Hepatocyte (in vitro differentiated cells): ENCODE measurements around the gene TSPAN9. TPM values are rescaled to one million over a fixed set of nuclear protein-coding genes. Genes with fewer than 3 reads are reported as not detected.

Experiments used
- DNase-seq: peaks from one replicate; pipeline ENCODE4 v3.0.0-alpha.2; 2016; ENCODE audit warnings: low spot score
- H2AFZ ChIP-seq: fragments of 200-600 bp; sonication (generic); 2 replicates; pipeline ENCODE4 v1.6.0; 2016; ENCODE audit warnings: antibody characterized with exemption, mild to moderate bottlenecking
- H3K27ac ChIP-seq: fragments of 200-600 bp; sonication (generic); 2 replicates; pipeline ENCODE4 v1.5.1; 2016; ENCODE audit warnings: mild to moderate bottlenecking
- H3K27me3 ChIP-seq: fragments of 200-600 bp; sonication (generic); 2 replicates; pipeline ENCODE4 v1.6.1; 2016
- H3K36me3 ChIP-seq: fragments of 200-600 bp; sonication (generic); replicated peaks from 2 replicates; pipeline ENCODE4 v1.5.1; 2016; ENCODE audit warnings: low read depth; ENCODE audit not compliant: insufficient read depth
- H3K4me1 ChIP-seq: fragments of 200-600 bp; sonication (generic); 2 replicates; pipeline ENCODE4 v1.5.1; 2016; ENCODE audit warnings: mild to moderate bottlenecking, moderate library complexity; ENCODE audit not compliant: insufficient read depth
- H3K4me2 ChIP-seq: fragments of 200-600 bp; sonication (generic); 2 replicates; pipeline ENCODE4 v1.6.0; 2016
- H3K4me3 ChIP-seq: fragments of 200-600 bp; sonication (generic); 2 replicates; pipeline ENCODE4 v1.5.1; 2016; ENCODE audit warnings: mild to moderate bottlenecking
- H3K79me2 ChIP-seq: fragments of 200-600 bp; sonication (generic); 2 replicates; pipeline ENCODE4 v1.6.0; 2017; ENCODE audit warnings: mild to moderate bottlenecking
- H3K9me2 ChIP-seq: fragments of 200-600 bp; sonication (generic); replicated peaks from 2 replicates; pipeline ENCODE4 v1.6.0; 2017; ENCODE audit warnings: mild to moderate bottlenecking; ENCODE audit not compliant: insufficient read depth
- H3K9me3 ChIP-seq: fragments of 200-600 bp; sonication (generic); 2 replicates; pipeline ENCODE4 v1.5.1; 2016; ENCODE audit warnings: low read depth, mild to moderate bottlenecking
- H4K20me1 ChIP-seq: fragments of 200-600 bp; sonication (generic); 2 replicates; pipeline ENCODE4 v1.6.0; 2016; ENCODE audit warnings: mild to moderate bottlenecking; ENCODE audit not compliant: insufficient read depth, poor library complexity, severe bottlenecking
- CTCF ChIP-seq: fragments of 200-600 bp; sonication (generic); IDR thresholded peaks from 2 replicates; pipeline ENCODE4 v1.5.1; 2016; ENCODE audit warnings: antibody characterized with exemption, mild to moderate bottlenecking; ENCODE audit not compliant: poor library complexity
- EZH2 ChIP-seq: fragments of 200-600 bp; sonication (generic); IDR thresholded peaks from 2 replicates; pipeline ENCODE4 v1.6.1; 2016; ENCODE audit warnings: antibody characterized with exemption, mild to moderate bottlenecking, borderline replicate concordance
- EZH2phosphoT487 ChIP-seq: fragments of 200-600 bp; sonication (generic); IDR thresholded peaks from one replicate; pipeline ENCODE4 v1.6.1; 2018; ENCODE audit warnings: antibody characterized with exemption, mild to moderate bottlenecking, low read depth, moderate library complexity; ENCODE audit not compliant: unreplicated experiment, severe bottlenecking
- WGBS: methylation state at CpG from one replicate; pipeline ENCODE4 v1.1.6; 2016; ENCODE audit warnings: low lambda C conversion rate; ENCODE audit errors: missing lambda C conversion rate; 5-methylcytosine and 5-hydroxymethylcytosine counted together
- polyA plus RNA-seq: library from polyadenylated mRNA; unstranded; fragments of >200 nt; fragmentation: Nextera tagmentation; extraction: Ambion mirVana; gene quantifications from 2 replicates; pipeline ENCODE4 v1.2.1, GENCODE V29; 2016
- total RNA-seq: library from RNA; depleted of rRNA; stranded (reverse); fragments of >200 nt; gene quantifications from 2 replicates; pipeline ENCODE4 v1.2.3, GENCODE V29; 2014

Gene TSPAN9
- total and polyA plus RNA-seq, 2 experiments from 2014 or later: 16.6 to 38.6 TPM

DNA sequence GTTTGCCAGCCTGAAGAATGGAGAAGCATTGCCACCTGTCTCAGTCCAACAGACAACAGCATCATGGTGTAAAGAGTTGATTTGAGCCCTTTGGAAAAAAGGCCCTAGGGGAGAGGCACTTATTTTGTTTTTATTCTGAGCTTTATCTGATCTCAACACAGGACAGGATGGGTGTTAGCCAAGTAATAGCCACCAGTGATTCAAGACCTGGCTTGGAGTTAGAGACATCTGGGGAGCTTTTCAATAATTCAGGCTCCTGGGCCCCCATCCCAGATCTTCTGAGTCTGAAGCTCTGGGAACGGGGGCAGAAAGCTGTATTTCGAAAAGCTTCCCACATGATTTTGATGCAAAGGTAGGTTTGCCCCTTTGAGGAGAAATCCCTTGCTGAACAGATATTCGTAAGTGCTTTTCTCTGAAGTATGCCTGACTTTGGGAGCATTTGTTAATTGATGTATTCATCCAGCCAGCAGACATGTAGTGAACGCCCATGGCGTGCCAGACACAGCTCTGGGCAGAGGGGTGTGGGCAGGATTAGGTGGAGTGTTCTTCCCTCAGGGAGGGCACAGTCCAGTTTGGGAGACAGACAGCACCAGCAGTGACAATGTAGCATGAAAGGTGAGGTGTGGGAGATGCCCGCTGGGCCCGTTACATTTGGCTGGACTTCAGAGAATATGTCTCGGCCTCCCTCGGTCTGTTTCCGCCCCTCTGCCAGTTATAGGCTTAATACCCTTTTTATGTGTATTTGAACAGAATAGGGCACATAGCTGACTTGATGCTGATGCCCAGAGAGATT, 72.5 kb downstream of the TSPAN9 start:
- Histone ChIP-seq H3K27me3 (no peaks in the 10 kb centered on the region), H2AFZ (no peak overlapping the region), H3K36me3 (no peaks in the 10 kb centered on the region), H3K27ac (peak overlapping the region; percentile 45), H3K9me3 (no peaks in the 10 kb centered on the region), H3K4me2 (no peak overlapping the region), H3K4me3 (no peak overlapping the region), H3K9me2 (no peaks in the 10 kb centered on the region), H3K79me2 (peaks cover 11% of the 10 kb centered on the region), H3K4me1 (peaks cover 31% of the 10 kb centered on the region), H4K20me1 (no peaks in the 10 kb centered on the region)
- DNase-seq: no peak
- TF ChIP-seq EZH2phosphoT487 (no peak), CTCF (no peak), EZH2 (no peak)
- 92% methylated on average over 10 of the region's 10 CpGs for WGBS

DNA sequence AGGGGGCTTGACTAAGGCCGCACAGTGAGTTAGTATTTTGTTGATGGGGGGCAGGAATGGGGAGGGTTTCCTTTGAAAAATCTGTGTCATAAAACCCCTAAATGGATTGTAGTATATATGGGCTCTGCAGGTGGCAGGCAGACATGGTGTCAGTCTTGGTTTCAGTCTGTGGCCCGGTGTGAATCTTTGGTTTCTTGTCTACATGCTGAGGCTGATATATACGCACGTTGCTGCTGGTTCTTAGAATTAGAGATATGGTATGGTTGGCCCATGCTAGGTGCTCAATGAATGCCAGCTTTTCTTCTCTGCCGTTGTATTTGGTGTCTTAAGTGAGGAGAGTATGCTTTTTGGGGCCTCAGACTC, 73.1 kb downstream of the TSPAN9 start:
- Histone ChIP-seq H3K4me1 (peaks cover 31% of the 10 kb centered on the region), H4K20me1 (no peaks in the 10 kb centered on the region), H3K4me2 (peak overlapping the region; percentile 50), H3K9me2 (no peaks in the 10 kb centered on the region), H2AFZ (no peak overlapping the region), H3K4me3 (no peak overlapping the region), H3K9me3 (no peaks in the 10 kb centered on the region), H3K27me3 (no peaks in the 10 kb centered on the region), H3K36me3 (no peaks in the 10 kb centered on the region), H3K79me2 (peaks cover 8% of the 10 kb centered on the region), H3K27ac (peak overlapping the region; percentile 45)
- no peak for TF ChIP-seq CTCF
- no peak for TF ChIP-seq EZH2phosphoT487
- no peak for TF ChIP-seq EZH2
- no peak for DNase-seq
- WGBS: 86% methylated on average over 5 of the region's 5 CpGs

GRCh38 chr12:3150931-3151835, 74.0 kb downstream of the TSPAN9 start:
- 62% methylated on average over 19 of the region's 19 CpGs for WGBS
- Histone ChIP-seq H2AFZ (no peak overlapping the region), H3K27ac (peak overlapping the region; percentile 65), H3K36me3 (no peaks in the 10 kb centered on the region), H3K4me2 (peak overlapping the region; percentile 50), H3K9me2 (no peaks in the 10 kb centered on the region), H3K79me2 (peaks cover 7% of the 10 kb centered on the region), H3K9me3 (no peaks in the 10 kb centered on the region), H3K4me3 (no peak overlapping the region), H4K20me1 (no peaks in the 10 kb centered on the region), H3K4me1 (peaks cover 38% of the 10 kb centered on the region), H3K27me3 (no peaks in the 10 kb centered on the region)
- no peak for DNase-seq
- TF ChIP-seq EZH2phosphoT487 (no peak), EZH2 (no peak), CTCF (no peak)
